K562 (cell line): ENCODE measurements around the gene TXNRD1. TPM values are rescaled to one million over a fixed set of nuclear protein-coding genes. Genes with fewer than 3 reads are reported as not detected.
A peak's percentile ranks its signal among the peaks of the same experiment; 100 is the strongest.

Source experiments
- BRD9 ChIP-seq: fragments of 450-650 bp; IDR thresholded peaks from 2 replicates; pipeline ENCODE4 v1.6.1; 2018; ENCODE audit warnings: low read depth; ENCODE audit not compliant: partially characterized antibody
- CBX3 ChIP-seq, 2 experiments: IDR thresholded peaks; 1 replicate in 1 of 2; 2 replicates in 1 of 2; pipeline ENCODE4 v1.6.1; 2012; ENCODE audit warnings: inconsistent platforms in 2 of 2, low read length in 2 of 2, borderline replicate concordance in 1 of 2, control low read depth in 1 of 2
- ELK3 ChIP-seq: fragments of 450-650 bp; formaldehyde crosslinking; IDR thresholded peaks from 2 replicates; pipeline ENCODE4 v1.4.0; 2020; ENCODE audit warnings: mild to moderate bottlenecking
- FOXA3 ChIP-seq, 2 experiments: fragments of 450-650 bp in 1 of 2; sonication (generic) in 1 of 2; formaldehyde crosslinking; IDR thresholded peaks in 1 of 2; conservative IDR thresholded peaks in 1 of 2; 2 replicates each; pipeline versions ENCODE4 v1.4.0 to v1.8.0; 2020 to 2022; ENCODE audit warnings: mild to moderate bottlenecking in 2 of 2, missing genetic modification reagents in 1 of 2
- GABPB1 ChIP-seq: sonication (generic); formaldehyde crosslinking; IDR thresholded peaks from 2 replicates; pipeline ENCODE4 v1.8.0; 2022; ENCODE audit warnings: mild to moderate bottlenecking, missing genetic modification reagents
- HOMEZ ChIP-seq: fragments of 250-450 bp; sonication (Bioruptor Pico); IDR thresholded peaks from 2 replicates; pipeline ENCODE4 v1.4.0; 2020; ENCODE audit warnings: mild to moderate bottlenecking, moderate library complexity
- KDM1A ChIP-seq, 2 experiments: fragments of 450-650 bp; IDR thresholded peaks; 2 replicates each; pipeline ENCODE4 v1.6.1; 2016; ENCODE audit warnings: mild to moderate bottlenecking in 2 of 2
- MEF2A ChIP-seq: IDR thresholded peaks from 2 replicates; pipeline ENCODE4 v1.6.1; 2011; ENCODE audit warnings: low read depth, mild to moderate bottlenecking, low read length, moderate library complexity; ENCODE audit not compliant: control insufficient read depth
- NKRF ChIP-seq: fragments of 450-650 bp; IDR thresholded peaks from 2 replicates; pipeline ENCODE4 v1.6.1; 2016; ENCODE audit warnings: borderline replicate concordance
- PRMT5 ChIP-seq: sonication (generic); formaldehyde crosslinking; IDR thresholded peaks from 2 replicates; pipeline ENCODE4 v1.5.0; 2020; ENCODE audit warnings: missing genetic modification reagents
- RB1 ChIP-seq: fragments of 450-650 bp; IDR thresholded peaks from 2 replicates; pipeline ENCODE4 v1.6.1; 2017; ENCODE audit warnings: low read depth, mild to moderate bottlenecking
- ZBTB8A ChIP-seq: fragments of 450-650 bp; IDR thresholded peaks from 2 replicates; pipeline ENCODE4 v1.6.1; 2018; ENCODE audit warnings: mild to moderate bottlenecking, moderate library complexity; ENCODE audit not compliant: partially characterized antibody
- ZNF274 ChIP-seq: IDR thresholded peaks from 2 replicates; pipeline ENCODE4 v1.6.1; 2011; ENCODE audit warnings: low read depth, mild to moderate bottlenecking, low read length, moderate library complexity, borderline replicate concordance
- ZNF639 ChIP-seq, 2 experiments: fragments of 200-800 bp in 1 of 2; sonication (Bioruptor generic) in 1 of 2; sonication (generic) in 1 of 2; formaldehyde crosslinking in 1 of 2; IDR thresholded peaks in 1 of 2; conservative IDR thresholded peaks in 1 of 2; 2 replicates each; pipeline versions ENCODE4 v1.5.0 to v1.6.1; 2016 to 2020; ENCODE audit warnings: missing compliant biosample characterization in 1 of 2, missing genetic modification characterization in 1 of 2, missing genetic modification reagents in 1 of 2
- polyA plus RNA-seq, 8 experiments: library from polyadenylated mRNA; depleted of rRNA in 4 of 8; stranded (reverse) in 5 of 8; unstranded in 3 of 8; fragments of >200 nt; fragmentation: Nextera tagmentation in 2 of 8; fragmentation: Illumina TruSeq in 1 of 8; extraction: Ambion mirVana in 2 of 8; extraction: Trizol in 1 of 8; gene quantifications; 2 replicates each; pipeline versions ENCODE4 v1.2.1 to v1.2.3, GENCODE V29; 2011 to 2014; ENCODE audit warnings: inconsistent platforms in 1 of 8, missing spikeins in 1 of 8
- total RNA-seq, 7 experiments: library from RNA; depleted of rRNA in 6 of 7; stranded (reverse); fragments of >200 nt in 6 of 7; fragmentation: Illumina TruSeq in 2 of 7; extraction: Trizol in 2 of 7; gene quantifications; 2 replicates each; pipeline versions ENCODE4 v1.2.1 to v1.2.3, GENCODE V29; 2011 to 2021; ENCODE audit warnings: low replicate concordance in 1 of 7

Gene TXNRD1
- total and polyA plus RNA-seq, 9 of the 15 experiments (the other 6 are each of a cell fraction or from before 2014, with no cell fraction given): 107 to 189 (median 146) TPM

GRCh38 chr12:104358353-104359003, 142.9 kb downstream of the TXNRD1 start (continued):
- TF ChIP-seq NKRF (no peak), BRD9 (no peak), ZNF274 (no peak), KDM1A (IDR thresholded peaks at IDR 0.05) (no peak), GABPB1 (no peak), MEF2A (no peak), CBX3 (IDR thresholded peaks at IDR 0.05; ENCODE audit: borderline replicate concordance in 1 of 2, low read length in 2 of 2) (peak in 1 of 2 experiments; percentile 61; a peak in 1 of 3 replicates), FOXA3 (CRISPR knock-in tag; conservative IDR thresholded peaks at IDR 0.05 in 1 of 2, IDR thresholded peaks at IDR 0.05 in 1 of 2) (no peak), ELK3 (CRISPR knock-in tag) (no peak), PRMT5 (no peak), ZBTB8A (no peak), ZNF639 (CRISPR knock-in tag; conservative IDR thresholded peaks at IDR 0.05 in 1 of 2, IDR thresholded peaks at IDR 0.05 in 1 of 2) (no peak), RB1 (peak; percentile 64; the same call in 1 of the 2 replicates), HOMEZ (CRISPR knock-in tag) (no peak)
